ENCODE measurements around the gene DBN1.

DNA sequence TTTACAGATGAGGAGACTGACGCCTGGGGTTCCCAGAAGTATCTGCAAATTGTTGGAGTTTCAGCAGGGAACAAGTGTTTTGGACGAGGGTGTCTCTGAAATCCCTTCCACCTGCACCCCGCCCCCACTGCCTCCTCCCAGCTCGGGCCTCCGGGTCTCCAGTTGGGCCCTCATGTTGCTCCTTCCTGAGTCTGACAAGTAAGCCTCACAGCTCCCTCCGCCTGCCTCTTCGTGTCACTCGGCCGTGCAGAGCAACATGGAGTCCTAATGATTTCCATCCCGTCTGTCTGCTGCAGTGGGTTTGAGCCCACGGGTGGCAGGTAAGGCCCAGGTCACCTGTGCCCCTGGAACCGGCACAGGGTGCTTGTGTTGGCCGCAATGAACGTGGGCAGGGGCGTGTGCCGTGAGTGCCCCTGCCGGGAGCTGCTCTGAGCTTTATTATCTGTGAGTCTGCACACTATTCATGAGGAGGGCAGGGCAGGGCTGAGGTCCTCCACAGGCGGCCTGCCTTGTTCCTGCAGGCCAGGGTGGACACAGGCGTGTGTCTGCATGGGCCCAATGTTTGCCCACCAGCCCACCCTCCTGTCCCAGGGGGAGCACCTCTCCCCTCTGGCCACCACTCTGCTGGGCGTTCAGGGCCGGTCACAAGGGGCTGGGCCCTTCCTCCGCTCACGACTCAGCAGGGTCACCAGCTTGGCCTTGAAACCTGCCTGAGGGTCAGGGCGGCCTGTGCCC lies 30.1 kb upstream of the DBN1 start:
- TF ChIP-seq, protein P1, sequence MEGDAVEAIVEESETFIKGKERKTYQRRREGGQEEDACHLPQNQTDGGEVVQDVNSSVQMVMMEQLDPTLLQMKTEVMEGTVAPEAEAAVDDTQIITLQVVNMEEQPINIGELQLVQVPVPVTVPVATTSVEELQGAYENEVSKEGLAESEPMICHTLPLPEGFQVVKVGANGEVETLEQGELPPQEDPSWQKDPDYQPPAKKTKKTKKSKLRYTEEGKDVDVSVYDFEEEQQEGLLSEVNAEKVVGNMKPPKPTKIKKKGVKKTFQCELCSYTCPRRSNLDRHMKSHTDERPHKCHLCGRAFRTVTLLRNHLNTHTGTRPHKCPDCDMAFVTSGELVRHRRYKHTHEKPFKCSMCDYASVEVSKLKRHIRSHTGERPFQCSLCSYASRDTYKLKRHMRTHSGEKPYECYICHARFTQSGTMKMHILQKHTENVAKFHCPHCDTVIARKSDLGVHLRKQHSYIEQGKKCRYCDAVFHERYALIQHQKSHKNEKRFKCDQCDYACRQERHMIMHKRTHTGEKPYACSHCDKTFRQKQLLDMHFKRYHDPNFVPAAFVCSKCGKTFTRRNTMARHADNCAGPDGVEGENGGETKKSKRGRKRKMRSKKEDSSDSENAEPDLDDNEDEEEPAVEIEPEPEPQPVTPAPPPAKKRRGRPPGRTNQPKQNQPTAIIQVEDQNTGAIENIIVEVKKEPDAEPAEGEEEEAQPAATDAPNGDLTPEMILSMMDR (IDR thresholded peaks at IDR 0.05) = no peak
- TF ChIP-seq POLR2A (IDR thresholded peaks at IDR 0.05) = no peak

Data from transverse colon (tissue), 3 donors.